Fibroblast of the aortic adventitia (primary cell): Measurements from ENCODE around the gene THRSP. TPM values are rescaled to one million over a fixed set of nuclear protein-coding genes. Genes with fewer than 3 reads are reported as not detected.

Source experiments
- DNase-seq: peaks from one replicate; pipeline ENCODE4 v3.0.0-alpha.2; 2010; ENCODE audit warnings: low read depth
- H3K4me3 ChIP-seq: 2 replicates; pipeline ENCODE4 v1.5.1; 2011; ENCODE audit warnings: low read depth, mild to moderate bottlenecking, control low read depth, low read length, moderate library complexity
- CTCF ChIP-seq: IDR thresholded peaks from 2 replicates; pipeline ENCODE4 v1.5.1; 2011; ENCODE audit warnings: mild to moderate bottlenecking, low read length, control low read depth, inconsistent platforms; ENCODE audit not compliant: insufficient read depth
- total RNA-seq: library from RNA; depleted of rRNA; stranded (reverse); fragments of >200 nt; gene quantifications from 2 replicates; pipeline ENCODE4 v1.2.3, GENCODE V29; 2012; ENCODE audit warnings: low replicate concordance

Gene THRSP
- total RNA-seq, 1 donor, result not detected

- no peak for TF ChIP-seq CTCF
- no peak overlapping the region for H3K4me3 ChIP-seq
- DNase-seq, result no peak
Measured at GRCh38 chr11:78066471-78066870, 2.8 kb downstream of the THRSP start.

GRCh38 chr11:78067704-78068103, 4.0 kb downstream of the THRSP start:
- no peak for DNase-seq
- no peak overlapping the region for H3K4me3 ChIP-seq
- TF ChIP-seq CTCF, result no peak

GRCh38 chr11:78069465-78069864, 5.8 kb downstream of the THRSP start:
- TF ChIP-seq CTCF, result no peak
- no peak overlapping the region for H3K4me3 ChIP-seq
- no peak for DNase-seq

GRCh38 chr11:78070621-78071020, 7.0 kb downstream of the THRSP start:
- DNase-seq, result no peak
- H3K4me3 ChIP-seq, result no peak overlapping the region
- TF ChIP-seq CTCF, result no peak

- DNase-seq, result no peak
- no peak for TF ChIP-seq CTCF
- no peak overlapping the region for H3K4me3 ChIP-seq
Measured at GRCh38 chr11:78071717-78072116, 8.1 kb downstream of the THRSP start.

- no peak for TF ChIP-seq CTCF
Measured at GRCh38 chr11:78072455-78072854, 8.8 kb downstream of the THRSP start.

GRCh38 chr11:78074756-78075155, 11.1 kb downstream of the THRSP start:
- TF ChIP-seq CTCF, result no peak
- no peak overlapping the region for H3K4me3 ChIP-seq
- DNase-seq, result no peak

More at GRCh38 chr11:78072455-78072854, 8.8 kb downstream of the THRSP start:
- no peak overlapping the region for H3K4me3 ChIP-seq
- no peak for DNase-seq
